HG02610 (cell line): ENCODE data around the gene LMNTD1.
A peak's percentile ranks its signal among the peaks of the same experiment; 100 is the strongest.

Experiments
- ATAC-seq: cut with Tn5 transposase; IDR thresholded peaks from one replicate; pipeline ENCODE4 v1.9.1; 2021; ENCODE audit warnings: mild to moderate bottlenecking, moderate library complexity; ENCODE audit not compliant: unreplicated experiment

LMNTD1 gene

GRCh38 chr12:25556153-25556552 lies 3.1 kb upstream of the LMNTD1 start:
- no peak for ATAC-seq

- no peak for ATAC-seq
Observed at GRCh38 chr12:25552681-25553080, 402 bp downstream of the LMNTD1 start.

GRCh38 chr12:25550186-25550585 lies 2.9 kb downstream of the LMNTD1 start:
- no peak for ATAC-seq

GRCh38 chr12:25549120-25549519 lies 4.0 kb downstream of the LMNTD1 start:
- ATAC-seq, result no peak

GRCh38 chr12:25546318-25546717 lies 6.8 kb downstream of the LMNTD1 start:
- no peak for ATAC-seq

- ATAC-seq, result no peak
Observed at GRCh38 chr12:25533150-25533549, 19.9 kb downstream of the LMNTD1 start.

- no peak for ATAC-seq
Observed at GRCh38 chr12:25531502-25532052, 21.5 kb downstream of the LMNTD1 start.

- no peak for ATAC-seq
Observed at GRCh38 chr12:25529738-25530137, 23.3 kb downstream of the LMNTD1 start.

- no peak for ATAC-seq
Observed at GRCh38 chr12:25526778-25527177, 26.3 kb downstream of the LMNTD1 start.

- ATAC-seq, result no peak
Observed at GRCh38 chr12:25524366-25524765, 28.7 kb downstream of the LMNTD1 start.

GRCh38 chr12:25521625-25522256 lies 31.3 kb downstream of the LMNTD1 start:
- ATAC-seq, result no peak

GRCh38 chr12:25518512-25518911 lies 34.6 kb downstream of the LMNTD1 start:
- ATAC-seq, result peak; percentile 64

- ATAC-seq, result no peak
Observed at GRCh38 chr12:25504744-25505143, 48.3 kb downstream of the LMNTD1 start.

- no peak for ATAC-seq
Observed at GRCh38 chr12:25503666-25504065, 49.4 kb downstream of the LMNTD1 start.

- no peak for ATAC-seq
Observed at GRCh38 chr12:25502596-25502995, 50.5 kb downstream of the LMNTD1 start.

GRCh38 chr12:25502118-25502517 lies 51.0 kb downstream of the LMNTD1 start:
- no peak for ATAC-seq

- ATAC-seq, result no peak
Observed at GRCh38 chr12:25501549-25501948, 51.5 kb downstream of the LMNTD1 start.

- ATAC-seq, result no peak
Observed at GRCh38 chr12:25500651-25501050, 52.4 kb downstream of the LMNTD1 start.

- ATAC-seq, result no peak
Observed at GRCh38 chr12:25497021-25497420, 56.1 kb downstream of the LMNTD1 start.

GRCh38 chr12:25496098-25496587 lies 56.9 kb downstream of the LMNTD1 start:
- no peak for ATAC-seq

- no peak for ATAC-seq
Observed at GRCh38 chr12:25495331-25496097, 57.6 kb downstream of the LMNTD1 start.

GRCh38 chr12:25494926-25495325 lies 58.2 kb downstream of the LMNTD1 start:
- no peak for ATAC-seq
